NCI-H69 (cell line): ENCODE measurements around the gene ETV3L.
A peak's percentile ranks its signal among the peaks of the same experiment; 100 is the strongest.

Experiments
- DNase-seq: peaks from one replicate; lab custom pipeline; 2025; lab: John Stamatoyannopoulos, UW

ETV3L gene

DNA sequence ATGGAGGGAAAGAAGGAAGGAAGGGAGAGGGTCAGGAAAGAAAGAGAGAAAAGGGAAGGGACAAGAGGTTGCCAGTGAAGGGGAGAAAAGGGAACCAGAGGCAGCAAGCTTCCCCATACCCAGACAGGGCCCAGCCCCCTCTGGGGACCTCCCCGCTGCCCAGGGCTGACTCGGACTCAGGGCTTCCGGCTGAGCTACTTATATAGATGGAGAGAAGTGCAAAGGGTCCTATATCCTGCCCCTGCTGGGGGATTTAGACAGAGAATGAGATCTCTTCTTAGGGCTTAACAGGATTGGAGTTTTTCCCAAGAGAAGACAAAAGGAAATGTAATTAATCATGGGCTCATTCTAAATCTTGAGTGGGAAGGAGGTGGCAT, at the start of gene ETV3L:
TSS of gene ETV3L (minus strand) at position 176 of the 377 bp plus-strand sequence. CDS start 285 bp downstream, outside the sequence.
- no peak for DNase-seq

DNA sequence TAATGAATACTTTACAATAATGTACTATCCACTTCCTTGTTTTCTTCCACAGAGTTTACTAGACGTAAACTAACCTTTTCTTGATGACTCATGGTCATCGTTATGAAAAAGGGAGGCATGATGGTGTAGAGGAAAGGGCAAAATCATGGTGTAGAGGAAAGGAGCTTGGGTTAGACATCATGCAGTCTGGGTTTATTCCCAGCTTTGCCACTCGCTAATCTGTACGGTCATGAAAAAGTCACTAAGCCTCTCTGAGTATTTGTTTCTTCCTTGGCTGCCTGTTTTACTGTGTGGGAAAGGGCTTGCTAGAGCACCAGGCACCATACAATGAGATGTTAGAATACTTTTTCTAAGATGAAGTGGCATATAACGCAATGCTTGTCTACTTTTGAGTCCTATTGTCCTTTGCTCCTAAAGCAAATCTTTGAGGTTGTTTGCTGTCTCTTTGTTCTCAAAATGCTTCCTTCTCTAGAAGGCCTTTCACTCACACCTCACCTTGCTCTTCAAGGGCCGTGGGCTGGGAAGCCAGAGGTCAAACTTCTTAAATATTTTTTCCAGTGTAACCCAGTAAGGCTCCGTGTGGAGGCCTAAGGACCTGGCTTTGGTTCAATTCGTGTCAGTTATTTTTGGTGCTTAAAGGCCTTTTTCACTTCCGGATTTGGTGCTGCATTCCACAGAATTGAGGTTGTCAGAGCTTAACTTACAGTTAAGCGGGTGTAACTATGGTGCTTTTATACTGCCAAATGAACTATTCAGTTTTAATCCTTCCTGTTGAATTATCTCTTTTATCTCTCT, 48.5 kb upstream of the ETV3L start:
- DNase-seq = no peak

DNA sequence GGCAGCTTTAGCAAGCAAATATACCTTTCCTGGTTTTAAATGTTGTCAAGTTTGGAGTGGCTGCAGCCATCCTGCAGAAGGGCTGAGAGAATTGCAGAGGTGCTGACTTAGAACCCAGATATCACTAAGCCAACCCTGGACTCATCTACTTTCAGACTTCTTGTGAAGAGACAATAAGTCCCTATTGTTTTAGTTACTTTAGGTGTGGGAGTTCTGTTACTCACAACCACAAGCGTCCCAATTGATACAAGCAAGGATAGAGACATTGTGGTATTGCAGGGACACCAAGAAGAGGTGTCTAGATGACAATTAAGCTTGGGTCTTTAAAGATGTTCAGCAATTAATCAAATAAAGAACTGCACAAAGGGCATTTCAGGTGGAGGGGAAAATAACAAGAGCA, 47.4 kb upstream of the ETV3L start:
- no peak for DNase-seq

DNA sequence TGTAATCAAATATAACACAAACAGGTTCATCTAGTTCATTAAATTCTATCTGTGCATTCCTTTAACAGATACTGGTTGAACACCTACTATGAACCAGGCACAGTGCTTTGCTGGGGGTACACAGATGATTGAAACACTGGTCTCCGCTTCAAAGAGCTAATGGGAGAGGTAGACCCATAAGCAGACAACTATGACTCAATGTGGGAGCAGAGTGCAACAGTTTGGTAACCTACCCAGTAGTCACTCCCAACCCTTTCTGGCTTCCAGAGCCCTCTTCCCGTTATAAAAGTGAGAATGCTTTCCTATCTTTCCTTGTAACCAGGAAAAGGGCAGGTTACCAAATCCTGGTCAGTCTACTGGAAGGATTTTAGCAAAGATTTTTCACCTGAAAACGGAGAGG, 46.6 kb upstream of the ETV3L start:
- DNase-seq = no peak

DNA sequence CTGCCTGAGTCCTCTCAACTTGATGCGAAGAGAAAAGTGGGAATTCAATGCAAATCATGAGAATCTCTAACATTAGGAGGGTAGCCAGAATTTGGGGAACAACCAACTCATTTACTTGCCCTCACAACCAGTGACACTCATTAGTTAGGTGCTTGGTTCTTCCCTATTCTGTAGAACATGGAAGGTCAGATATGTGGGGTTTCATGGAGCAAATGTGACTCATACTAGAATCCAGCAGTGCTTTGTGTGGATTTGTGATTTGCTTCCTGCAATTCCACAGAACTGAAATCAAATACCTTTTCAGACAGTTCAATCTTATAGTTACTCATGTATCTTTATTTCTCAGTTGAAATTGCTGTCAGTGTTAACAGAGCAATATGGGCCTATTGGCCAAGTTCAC, 45.5 kb upstream of the ETV3L start:
- DNase-seq = no peak

DNA sequence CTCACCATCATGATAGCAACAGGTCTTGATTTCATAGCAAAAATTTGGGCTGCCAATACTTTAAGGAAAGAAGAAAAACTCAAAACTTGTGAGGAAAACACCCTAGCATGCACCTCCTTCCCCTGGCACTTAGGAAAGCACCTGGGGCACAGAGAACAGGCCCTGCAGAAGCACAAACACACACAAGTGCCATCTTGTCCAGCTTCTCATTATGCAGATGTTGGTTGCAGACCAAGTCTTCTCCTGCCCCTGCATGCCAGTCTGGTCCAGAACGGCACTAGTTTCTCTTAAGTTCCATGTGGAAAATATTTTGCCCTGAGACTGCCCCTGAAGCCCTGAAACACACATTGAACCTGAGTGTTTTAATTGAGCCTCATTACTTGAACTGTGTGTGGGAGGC, 44.9 kb upstream of the ETV3L start:
- DNase-seq = no peak

DNA sequence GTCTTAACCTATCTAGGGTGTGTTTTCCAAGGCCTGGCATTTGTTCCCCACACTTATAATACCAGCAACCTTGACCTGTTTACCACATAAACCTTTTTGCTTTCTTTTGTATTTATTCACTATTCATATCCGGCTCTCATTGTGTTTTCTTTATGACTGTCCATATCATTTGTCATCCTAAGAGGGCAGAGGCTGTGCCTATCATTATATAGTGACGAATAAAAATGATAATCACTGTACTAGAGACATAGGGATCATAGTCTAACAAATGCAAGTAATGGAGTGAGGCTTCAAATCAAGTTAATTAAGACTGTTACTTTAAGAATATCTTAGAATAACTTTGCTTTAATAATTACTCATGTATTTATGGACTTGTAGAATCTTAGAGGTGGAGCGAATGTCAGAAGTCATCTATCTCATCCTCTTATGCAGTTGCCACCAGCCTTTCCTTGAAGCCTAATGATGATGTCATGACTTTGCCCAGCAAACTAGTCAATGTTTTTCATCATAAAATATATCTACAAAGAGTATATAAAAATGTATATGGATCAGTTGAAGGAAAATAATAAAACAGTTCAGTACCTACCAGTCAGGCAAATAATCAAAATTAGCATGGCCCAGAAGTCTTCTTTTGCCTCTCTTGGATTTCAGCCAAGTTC, 43.3 kb upstream of the ETV3L start:
- DNase-seq = no peak

DNA sequence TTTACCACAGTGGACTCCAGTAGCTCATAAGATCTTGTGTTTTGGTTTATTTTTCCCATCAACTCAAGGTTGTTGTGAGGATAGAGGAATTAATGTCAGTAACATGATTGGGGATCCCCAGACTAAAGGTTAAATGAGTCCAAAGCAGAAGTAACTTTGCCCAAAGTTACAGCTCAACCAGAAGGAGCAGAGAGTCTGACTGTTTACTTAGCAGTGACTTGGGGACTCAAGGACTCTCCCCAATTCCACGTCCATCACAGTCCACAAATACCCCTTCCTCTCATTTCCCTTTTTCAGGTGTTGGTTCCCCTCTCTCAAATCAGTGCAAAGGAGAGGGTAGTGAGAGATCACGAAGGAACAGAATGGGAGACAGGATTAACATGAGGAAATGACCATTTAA, 42.6 kb upstream of the ETV3L start:
- DNase-seq = no peak

DNA sequence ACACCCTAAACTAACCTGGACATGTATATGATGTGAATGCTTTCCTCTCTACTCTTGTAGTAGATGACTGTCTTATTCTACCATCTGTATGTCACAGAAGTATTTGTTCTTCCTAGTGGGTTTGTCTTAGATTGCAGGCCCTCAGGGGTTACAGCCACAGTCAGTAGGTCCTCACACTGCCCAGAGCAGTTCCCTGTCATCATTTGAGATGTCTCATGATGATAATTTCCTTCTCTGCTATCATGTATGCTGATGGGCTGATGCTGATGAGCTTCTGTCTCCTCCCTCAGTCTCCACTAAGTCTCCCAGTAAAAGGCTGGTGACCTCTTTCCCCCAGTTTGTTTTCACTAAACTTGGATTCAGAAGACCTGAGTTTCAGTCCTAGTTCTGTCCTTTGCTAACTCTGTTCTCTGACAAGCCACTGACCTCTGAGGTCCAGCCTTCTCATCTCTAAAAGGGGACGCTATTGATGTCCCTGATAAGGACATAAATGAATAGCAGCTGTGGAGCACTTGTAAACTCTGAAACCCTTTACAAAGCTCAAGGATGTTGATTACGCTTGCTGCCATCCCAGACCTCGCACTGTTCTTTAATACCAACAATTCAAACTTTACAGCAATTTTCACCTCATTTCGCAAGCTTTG, 41.7 kb upstream of the ETV3L start:
- DNase-seq = no peak

DNA sequence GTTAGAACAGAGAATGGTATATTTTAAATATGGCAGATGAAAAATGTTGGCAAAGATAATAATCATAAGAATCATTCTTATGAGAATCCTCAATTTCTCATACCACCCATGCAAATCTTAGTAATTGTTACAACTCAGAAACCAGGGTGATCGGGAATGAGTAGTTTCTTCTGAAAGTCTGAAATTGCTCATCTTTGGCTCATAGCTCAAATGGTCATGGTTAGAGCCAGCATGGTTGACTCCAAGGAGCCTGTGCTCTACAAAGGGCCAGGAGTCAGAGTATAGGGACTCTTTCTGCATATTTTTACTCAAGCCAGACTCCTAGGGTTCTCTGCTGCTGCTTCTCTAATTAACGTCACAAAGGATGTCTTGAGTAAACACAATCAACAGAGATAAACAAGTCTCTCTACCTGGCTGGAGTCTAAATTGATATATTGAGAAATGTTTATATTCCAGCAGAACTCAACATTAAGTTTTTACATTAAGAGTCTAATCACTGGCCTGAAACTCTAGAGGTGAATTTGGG, 40.5 kb upstream of the ETV3L start:
- no peak for DNase-seq

DNA sequence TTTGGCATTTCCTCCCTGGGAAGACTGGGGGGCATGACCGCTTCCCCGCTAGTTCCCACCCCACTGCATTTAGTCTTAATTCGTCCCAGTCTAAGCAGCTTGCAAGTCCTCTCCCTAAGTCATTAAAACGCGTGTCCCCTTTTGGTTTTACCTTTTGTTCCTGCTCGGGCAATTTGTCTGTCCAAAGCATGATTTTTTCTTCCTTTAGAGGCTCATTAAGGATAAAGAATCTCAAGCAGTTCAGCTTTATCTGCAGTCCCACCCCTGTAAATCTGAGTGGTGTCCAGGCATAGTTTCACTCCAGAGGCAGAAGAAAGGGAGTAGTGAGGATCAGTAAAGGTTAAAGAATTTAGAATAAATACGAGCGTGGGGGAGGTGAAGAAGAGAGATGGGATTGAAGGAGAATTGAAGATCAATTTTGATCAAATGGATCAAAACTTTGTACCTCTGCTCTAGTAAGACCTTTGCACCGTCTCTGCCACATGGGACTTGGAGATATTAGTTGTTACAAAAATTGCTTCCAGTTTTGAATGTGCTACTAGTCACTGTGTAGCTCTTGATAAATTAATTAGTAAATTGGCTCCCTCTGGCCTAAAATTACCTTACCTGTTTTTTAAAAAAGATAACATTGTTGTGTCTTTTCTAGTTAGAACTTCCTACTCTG, 39.6 kb upstream of the ETV3L start:
- no peak for DNase-seq

DNA sequence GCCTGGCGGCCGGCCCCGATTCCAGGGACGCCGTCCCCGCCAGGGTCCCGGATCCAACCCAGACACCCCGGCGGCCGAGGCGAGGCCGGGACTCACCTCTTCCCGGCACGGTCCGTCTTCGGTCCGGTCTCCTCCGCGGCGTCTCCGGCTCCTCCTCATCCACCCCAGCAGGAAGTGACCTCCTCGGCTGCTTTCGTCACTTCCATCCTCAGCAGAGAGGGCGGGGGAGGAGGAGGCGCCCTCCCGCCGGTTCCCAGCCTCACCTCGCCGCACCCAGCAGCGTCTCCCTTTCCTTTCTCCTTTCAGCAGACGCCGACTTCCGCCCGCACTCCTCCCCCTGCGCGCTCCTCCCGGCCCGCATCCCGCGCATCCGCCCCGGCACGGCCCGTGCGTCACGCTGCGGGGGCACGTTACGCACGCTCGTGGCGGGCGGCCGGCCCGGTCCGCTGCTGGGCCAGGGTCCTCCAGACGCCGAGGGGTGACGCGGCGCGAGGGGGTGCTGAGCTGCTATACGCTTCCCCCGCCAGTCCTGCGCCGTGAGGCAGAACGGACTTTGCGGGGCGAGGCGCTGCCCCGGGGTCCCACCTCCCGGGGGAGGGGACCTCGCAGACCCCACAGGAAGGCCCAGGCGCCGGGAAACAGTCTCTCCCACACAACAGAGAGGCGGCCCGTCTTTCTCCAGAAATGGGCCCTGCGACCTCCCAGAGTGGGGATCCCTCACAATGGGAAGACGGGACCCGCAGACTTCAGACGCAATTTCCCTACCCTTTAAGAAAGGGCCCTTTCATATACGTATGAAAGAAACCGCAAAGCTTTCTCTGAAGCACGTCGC, 38.8 kb upstream of the ETV3L start, which contains the start of gene ETV3:
TSS of gene ETV3 (minus strand) at position 176 of the 832 bp plus-strand sequence. CDS start 2,043 bp downstream, outside the sequence.
- peak; percentile 97 for DNase-seq

DNA sequence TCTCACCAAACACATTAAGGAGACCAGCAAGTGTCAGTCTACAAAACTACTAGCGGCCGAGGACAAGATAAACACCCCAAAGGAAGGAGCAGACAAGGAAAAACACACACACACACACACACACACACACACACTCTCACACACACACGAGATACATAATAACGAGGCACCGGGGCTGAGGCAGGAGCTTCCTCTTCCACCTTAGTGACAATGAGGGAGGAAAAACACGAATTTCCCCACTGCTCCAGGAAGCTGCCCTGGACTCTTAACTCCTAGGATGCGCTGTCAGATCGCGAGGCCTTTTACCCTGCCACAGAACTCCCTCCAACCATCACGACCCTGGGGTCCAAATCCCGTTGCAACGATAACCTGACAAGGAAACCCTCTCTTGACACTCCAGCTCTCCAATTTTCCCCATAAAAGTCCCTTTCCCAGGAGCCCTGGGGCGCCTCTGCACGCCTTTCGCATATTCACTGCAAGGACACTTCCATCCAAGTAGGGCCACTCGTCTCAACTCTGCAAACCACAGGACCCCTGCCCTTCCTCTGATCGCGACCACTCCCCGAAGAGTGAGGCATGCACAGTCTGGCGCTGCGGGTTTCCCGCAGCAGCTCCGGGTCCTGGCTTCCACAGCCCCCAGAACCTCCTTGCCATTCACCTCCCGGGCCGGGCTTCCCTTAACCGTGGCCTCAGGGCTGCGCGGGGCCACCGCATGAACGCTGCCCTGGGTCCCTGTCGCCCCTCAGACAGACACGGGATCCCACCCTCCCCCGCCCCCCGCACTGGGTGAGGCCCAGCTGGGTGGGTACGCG, 38.0 kb upstream of the ETV3L start:
- DNase-seq = peak; percentile 52

DNA sequence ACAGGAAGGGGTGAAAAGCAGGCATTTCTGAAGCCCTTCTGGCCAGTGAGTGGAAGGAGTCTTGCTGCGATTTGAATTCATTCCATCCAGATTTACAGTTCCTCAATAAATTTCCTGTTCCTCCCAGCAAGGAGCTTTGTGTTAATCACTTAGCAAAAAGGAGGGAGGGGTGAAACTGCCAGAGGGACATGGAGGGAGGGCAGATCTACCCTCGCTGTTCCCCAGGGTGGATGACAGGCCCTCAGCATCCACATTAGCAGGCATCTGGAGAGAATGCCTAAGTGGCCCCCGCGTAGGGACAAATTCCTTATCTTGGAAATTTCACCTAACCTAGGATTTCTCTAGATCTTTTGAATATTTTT, 37.4 kb upstream of the ETV3L start:
- DNase-seq = peak; percentile 61

DNA sequence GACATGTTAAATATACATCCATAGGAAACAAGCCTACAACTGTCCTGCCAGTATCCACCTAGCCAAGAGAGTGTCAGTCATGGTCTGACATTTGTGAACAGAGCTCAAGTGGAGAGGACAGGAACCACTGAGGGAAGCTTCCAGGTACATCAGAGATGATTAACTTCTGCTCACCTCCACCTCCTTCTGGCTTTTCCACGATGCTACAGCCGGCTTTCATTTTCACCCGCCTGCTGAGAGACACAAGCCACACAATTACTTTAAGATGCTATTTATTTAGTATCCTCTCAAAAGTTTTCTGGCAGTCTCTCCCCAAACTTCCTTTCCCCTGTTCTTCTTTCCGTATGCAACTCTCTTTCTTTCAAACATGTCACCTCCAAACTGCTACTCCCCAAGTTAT, 36.5 kb upstream of the ETV3L start:
- no peak for DNase-seq

DNA sequence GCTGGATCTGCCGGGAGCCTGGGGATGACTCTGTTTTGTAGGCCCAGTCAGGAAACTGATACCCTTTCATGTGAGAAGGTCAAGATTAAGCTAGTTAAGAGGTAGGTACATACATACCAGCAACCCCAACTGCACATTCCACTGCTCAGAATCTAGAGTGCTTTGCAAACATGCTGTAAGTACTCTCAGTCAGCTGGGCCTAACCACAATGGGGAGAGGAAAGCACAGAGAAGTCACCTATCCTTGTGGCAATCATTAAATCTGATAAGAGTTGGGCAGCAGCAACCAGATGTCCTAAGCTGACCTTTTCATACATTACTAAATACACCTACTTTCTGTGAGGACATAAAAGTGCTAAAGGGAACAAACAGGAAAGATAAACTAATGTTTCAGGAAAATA, 36.0 kb upstream of the ETV3L start:
- no peak for DNase-seq

DNA sequence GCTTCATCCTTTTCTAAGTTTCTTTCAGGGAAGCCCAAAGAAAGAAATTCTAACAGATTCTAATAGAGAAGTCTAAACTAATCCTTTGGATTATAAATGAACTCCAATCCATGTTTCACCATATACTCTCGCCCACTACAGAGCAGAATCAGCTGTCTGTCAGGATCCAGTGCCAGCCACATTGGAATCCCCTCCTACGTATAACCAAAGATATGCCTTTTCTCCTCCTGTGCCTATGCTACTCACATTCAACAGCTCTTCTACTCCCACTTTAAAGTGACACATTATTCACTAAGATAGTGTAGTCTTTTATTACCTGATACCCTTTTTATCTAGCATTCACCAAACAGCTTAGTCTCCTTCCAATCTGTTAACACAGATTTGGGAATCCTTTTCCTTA, 35.5 kb upstream of the ETV3L start:
- no peak for DNase-seq

DNA sequence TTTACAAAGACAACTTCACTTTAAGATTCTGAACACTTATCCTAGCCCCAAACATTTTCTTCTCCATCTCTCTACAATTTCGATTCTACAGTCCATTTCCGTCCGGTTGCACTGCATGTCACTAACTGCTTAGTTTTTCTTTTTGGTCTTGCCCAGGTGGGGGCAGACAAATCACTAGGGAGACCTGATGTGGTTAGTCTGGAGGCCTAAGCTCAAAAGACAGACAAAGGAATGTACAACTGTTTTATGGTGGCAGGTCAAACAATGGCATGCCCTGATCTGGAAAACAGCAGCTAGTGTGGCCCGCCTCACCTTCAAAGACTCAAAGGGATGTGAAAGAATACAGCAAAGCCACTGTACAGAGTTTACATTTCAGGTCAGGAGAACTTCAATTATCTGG, 34.8 kb upstream of the ETV3L start:
- DNase-seq = no peak

DNA sequence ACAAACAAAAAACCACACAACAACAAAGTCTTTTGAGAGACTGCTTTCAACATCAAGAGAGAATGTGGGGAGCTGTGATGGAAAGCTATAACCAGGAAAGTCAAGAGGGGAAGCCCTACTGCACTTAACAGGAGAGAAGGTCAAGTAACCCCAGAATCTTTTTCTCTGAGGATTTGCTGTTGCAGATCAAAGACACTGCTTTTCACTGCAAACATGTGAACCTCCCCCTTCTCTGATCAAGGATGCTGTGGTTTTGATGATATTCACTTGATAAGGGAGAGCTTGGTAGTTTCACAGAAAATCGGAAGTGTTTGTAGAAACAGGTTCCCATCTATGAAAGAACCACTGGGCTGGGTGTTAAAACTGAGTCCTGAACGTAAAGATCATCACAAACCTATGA, 33.8 kb upstream of the ETV3L start:
- DNase-seq = no peak

DNA sequence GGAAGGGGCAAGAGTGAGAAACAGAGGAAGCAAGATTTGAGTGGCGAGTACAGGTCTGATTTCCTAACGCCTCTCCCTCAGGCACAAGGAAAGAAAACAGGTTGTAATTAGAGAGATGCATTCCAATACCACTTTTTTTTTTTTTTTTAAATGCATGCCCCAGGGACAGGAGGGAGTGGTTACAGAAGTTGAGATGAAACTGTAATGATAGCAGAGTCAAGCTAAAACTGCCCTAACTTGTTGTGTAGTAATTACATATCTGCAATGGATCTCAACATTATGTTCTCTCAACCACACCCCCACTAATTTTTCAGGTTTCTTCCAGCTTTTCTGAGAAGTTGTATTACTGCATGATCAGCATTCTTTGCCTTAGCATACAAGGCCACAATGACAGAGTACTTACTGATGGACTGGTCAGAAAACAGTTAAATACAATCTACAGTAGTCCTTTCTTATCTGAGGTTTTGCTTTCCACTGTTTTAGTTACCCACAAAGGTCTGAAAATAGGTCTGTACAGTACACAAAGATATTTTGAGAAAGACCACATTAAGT, 33.1 kb upstream of the ETV3L start:
- DNase-seq = no peak
